Effector CD8-positive, alpha-beta T cell (primary cell): ENCODE measurements around the gene MBOAT1.

ENCODE experiments used
- DNase-seq: peaks from one replicate; lab custom pipeline; 2025; lab: John Stamatoyannopoulos, UW

Gene MBOAT1

GRCh38 chr6:20137240-20137639 is 75.0 kb downstream of the MBOAT1 start:
- no peak for DNase-seq

GRCh38 chr6:20135677-20136268 is 76.5 kb downstream of the MBOAT1 start:
- no peak for DNase-seq

- no peak for DNase-seq
Measured at GRCh38 chr6:20134613-20135012, 77.7 kb downstream of the MBOAT1 start.

GRCh38 chr6:20129290-20130088 is 82.8 kb downstream of the MBOAT1 start:
- DNase-seq = no peak

GRCh38 chr6:20128018-20128417 is 84.3 kb downstream of the MBOAT1 start:
- no peak for DNase-seq

- DNase-seq = peak; percentile 15
Measured at GRCh38 chr6:20126789-20127653, 85.2 kb downstream of the MBOAT1 start.

- DNase-seq = no peak
Measured at GRCh38 chr6:20126102-20126752, 86.0 kb downstream of the MBOAT1 start.

GRCh38 chr6:20124545-20124944 is 87.7 kb downstream of the MBOAT1 start:
- no peak for DNase-seq

GRCh38 chr6:20119485-20119884 is 92.8 kb downstream of the MBOAT1 start:
- no peak for DNase-seq

- DNase-seq = no peak
Measured at GRCh38 chr6:20118892-20119291, 93.4 kb downstream of the MBOAT1 start.

GRCh38 chr6:20117474-20117873 is 94.8 kb downstream of the MBOAT1 start:
- no peak for DNase-seq

- DNase-seq = no peak
Measured at GRCh38 chr6:20116792-20117191, 95.5 kb downstream of the MBOAT1 start.

- DNase-seq = no peak
Measured at GRCh38 chr6:20115246-20115980, 96.9 kb downstream of the MBOAT1 start.

- DNase-seq = no peak
Measured at GRCh38 chr6:20113649-20114224, 98.5 kb downstream of the MBOAT1 start.

GRCh38 chr6:20112841-20113240 is 99.4 kb downstream of the MBOAT1 start:
- DNase-seq = no peak

- DNase-seq = no peak
Measured at GRCh38 chr6:20112241-20112640, 100.0 kb downstream of the MBOAT1 start.

GRCh38 chr6:20110478-20110877 is 101.8 kb downstream of the MBOAT1 start:
- DNase-seq = no peak

- no peak for DNase-seq
Measured at GRCh38 chr6:20109526-20109925, 102.7 kb downstream of the MBOAT1 start.

- no peak for DNase-seq
Measured at GRCh38 chr6:20105838-20106237, 106.4 kb downstream of the MBOAT1 start.

- DNase-seq = no peak
Measured at GRCh38 chr6:20104696-20105095, 107.6 kb downstream of the MBOAT1 start.
